Transverse colon (tissue), 4 donors: ENCODE data around the gene DHX34. TPM values are rescaled to one million over a fixed set of nuclear protein-coding genes. Genes with fewer than 3 reads are reported as not detected.
"Not testable (repeated sequence)": the region's sequence is repeated elsewhere in the genome, so short reads cannot be mapped to it uniquely, and the experiment has no call there.

Experiments
- DNase-seq: peaks from one replicate; pipeline ENCODE4 v3.0.0-alpha.2; 2019
- H3K27ac ChIP-seq, 4 donors: fragments of 200-600 bp; sonication (generic); 2 replicates each; pipeline ENCODE4 v1.5.1; 2016 to 2018; ENCODE audit warnings: inconsistent platforms in 4 of 4
- H3K27me3 ChIP-seq: fragments of 200-600 bp; sonication (generic); 2 replicates; pipeline ENCODE4 v1.5.1; 2017; ENCODE audit warnings: inconsistent platforms
- H3K36me3 ChIP-seq, 4 donors: fragments of 200-600 bp; sonication (generic); 2 replicates each; pipeline ENCODE4 v1.5.1; 2017 to 2019; ENCODE audit warnings: inconsistent platforms in 4 of 4
- H3K4me1 ChIP-seq, 4 donors: fragments of 200-600 bp; sonication (generic); 2 replicates each; pipeline ENCODE4 v1.5.1; 2017 to 2020; ENCODE audit warnings: inconsistent platforms in 4 of 4
- H3K4me3 ChIP-seq, 4 donors: fragments of 200-600 bp; sonication (generic); 1 replicate in 1 of 4; 2 replicates in 3 of 4; pipeline versions ENCODE4 v1.5.1 to v1.6.1; 2017 to 2019; ENCODE audit warnings: inconsistent platforms in 4 of 4
- H3K9me3 ChIP-seq, 2 donors: fragments of 200-600 bp; sonication (generic); 2 replicates each; pipeline ENCODE4 v1.5.1; 2017 to 2019; ENCODE audit warnings: inconsistent platforms in 2 of 2
- EP300 ChIP-seq: sonication (generic); formaldehyde crosslinking; IDR thresholded peaks from one replicate; pipeline ENCODE4 v1.6.1; 2017; ENCODE audit warnings: antibody characterized with exemption, low read depth
- POLR2A ChIP-seq: fragments of 450-650 bp; IDR thresholded peaks from one replicate; pipeline ENCODE4 v1.6.1; 2016; ENCODE audit warnings: antibody characterized with exemption, mild to moderate bottlenecking, moderate library complexity
- POLR2AphosphoS5 ChIP-seq, 3 donors: sonication (generic); formaldehyde crosslinking; IDR thresholded peaks; one replicate each; pipeline ENCODE4 v1.6.1; 2016; ENCODE audit warnings: antibody characterized with exemption in 3 of 3
- WGBS, 2 donors: methylation state at CpG; one replicate each; pipeline ENCODE4 v1.1.5; 2018; ENCODE audit warnings: low coverage in 1 of 2; 5-methylcytosine and 5-hydroxymethylcytosine counted together
- in situ Hi-C, 4 donors: fragments of 200-750 bp; cut with MboI; loops; one replicate each; pipeline versions ENCODE4 v1.15.0 to v1.15.1; 2017; ENCODE audit warnings: low sequenced_read_pairs in 3 of 4, low pct_ligation_motif_present in 1 of 4, low pct_unique_long_range_greater_than_20kb in 1 of 4
- intact Hi-C: fragments of 100-400 bp; cut with DNase I; formaldehyde crosslinking; loops from one replicate; pipeline ENCODE4 v1.15.1; 2023; ENCODE audit warnings: low total_unique reads
- total RNA-seq, 4 donors: library from RNA; depleted of rRNA; stranded (reverse); fragments of >200 nt; gene quantifications; one replicate each; pipeline ENCODE4 v1.1.0, GENCODE V29; 2016
- TF ChIP-seq, protein P1 (sequence below), 5 experiments: fragments of 200-600 bp in 3 of 5; fragments of 450-650 bp in 2 of 5; sonication (generic) in 3 of 5; IDR thresholded peaks; 1 replicate in 2 of 5; 2 replicates in 3 of 5; pipeline ENCODE4 v1.5.1; 2016 to 2017; ENCODE audit warnings: antibody characterized with exemption in 5 of 5, inconsistent platforms in 3 of 5, mild to moderate bottlenecking in 2 of 5, moderate library complexity in 1 of 5

Gene DHX34
- total RNA-seq, 4 donors from 2014 or later: 12.4 to 30.3 (median 21.3) TPM

DNA sequence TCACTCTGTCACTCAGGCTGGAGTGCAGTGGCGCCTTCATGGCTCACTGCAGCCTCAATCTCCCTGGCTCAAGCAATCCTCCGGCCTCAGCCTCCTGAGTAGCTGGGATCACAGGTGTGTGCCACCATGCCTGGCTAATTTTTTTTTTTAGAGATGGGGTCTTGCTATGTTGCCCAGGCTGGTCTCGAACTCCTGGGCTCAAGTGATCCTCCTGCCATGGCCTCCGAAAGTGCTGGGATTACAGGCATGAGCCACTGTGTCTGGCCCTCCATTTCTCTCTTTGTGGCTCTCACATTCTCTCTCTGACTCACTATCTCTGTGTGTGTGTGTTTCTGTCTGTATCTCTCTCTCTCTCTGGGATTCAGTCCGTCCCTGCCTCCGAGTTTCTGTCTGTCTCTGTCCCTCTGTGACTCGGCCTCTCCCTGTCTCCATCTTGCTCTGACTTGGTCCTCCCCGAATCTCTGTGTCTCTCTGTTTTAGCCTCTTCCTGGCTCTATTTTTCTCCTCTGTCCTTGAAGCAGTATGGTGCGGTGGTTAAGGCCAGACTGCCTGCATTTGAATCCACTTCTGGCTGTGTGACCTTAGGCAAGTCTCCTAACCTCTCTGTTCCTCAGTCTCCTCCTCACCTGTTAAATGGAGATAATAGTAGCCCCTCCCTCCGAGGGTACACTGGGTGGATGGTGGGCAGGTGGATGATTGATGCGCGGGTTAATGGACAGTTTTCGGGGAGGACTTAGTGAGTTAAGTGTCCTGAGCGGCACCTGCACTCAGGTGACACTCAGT lies 59.2 kb downstream of the DHX34 start:
- 82 to 83% methylated on average over 5 to 14 of the region's 14 CpGs for WGBS, 2 donors
- DNase-seq: no peak
- Histone ChIP-seq H3K27me3 (peaks cover 30% of the 10 kb centered on the region), H3K4me1 (no peaks in the 10 kb centered on the region), H3K27ac (no peak overlapping the region), H3K9me3 (no peaks in the 10 kb centered on the region), H3K36me3 (no peaks in the 10 kb centered on the region), H3K4me3 (no peak overlapping the region)
- in situ Hi-C loops (loop anchor here in 1 of 4 donors (25.0 kb wide), 1 partner anchor 121 kb away; no protein-coding TSS in a partner anchor), intact Hi-C loops (no loop called here)
- TF ChIP-seq, protein P1, sequence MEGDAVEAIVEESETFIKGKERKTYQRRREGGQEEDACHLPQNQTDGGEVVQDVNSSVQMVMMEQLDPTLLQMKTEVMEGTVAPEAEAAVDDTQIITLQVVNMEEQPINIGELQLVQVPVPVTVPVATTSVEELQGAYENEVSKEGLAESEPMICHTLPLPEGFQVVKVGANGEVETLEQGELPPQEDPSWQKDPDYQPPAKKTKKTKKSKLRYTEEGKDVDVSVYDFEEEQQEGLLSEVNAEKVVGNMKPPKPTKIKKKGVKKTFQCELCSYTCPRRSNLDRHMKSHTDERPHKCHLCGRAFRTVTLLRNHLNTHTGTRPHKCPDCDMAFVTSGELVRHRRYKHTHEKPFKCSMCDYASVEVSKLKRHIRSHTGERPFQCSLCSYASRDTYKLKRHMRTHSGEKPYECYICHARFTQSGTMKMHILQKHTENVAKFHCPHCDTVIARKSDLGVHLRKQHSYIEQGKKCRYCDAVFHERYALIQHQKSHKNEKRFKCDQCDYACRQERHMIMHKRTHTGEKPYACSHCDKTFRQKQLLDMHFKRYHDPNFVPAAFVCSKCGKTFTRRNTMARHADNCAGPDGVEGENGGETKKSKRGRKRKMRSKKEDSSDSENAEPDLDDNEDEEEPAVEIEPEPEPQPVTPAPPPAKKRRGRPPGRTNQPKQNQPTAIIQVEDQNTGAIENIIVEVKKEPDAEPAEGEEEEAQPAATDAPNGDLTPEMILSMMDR (IDR thresholded peaks at IDR 0.05): no peak
- TF ChIP-seq EP300: no peak
- no peak for TF ChIP-seq POLR2AphosphoS5 (IDR thresholded peaks at IDR 0.05)
- no peak for TF ChIP-seq POLR2A

DNA sequence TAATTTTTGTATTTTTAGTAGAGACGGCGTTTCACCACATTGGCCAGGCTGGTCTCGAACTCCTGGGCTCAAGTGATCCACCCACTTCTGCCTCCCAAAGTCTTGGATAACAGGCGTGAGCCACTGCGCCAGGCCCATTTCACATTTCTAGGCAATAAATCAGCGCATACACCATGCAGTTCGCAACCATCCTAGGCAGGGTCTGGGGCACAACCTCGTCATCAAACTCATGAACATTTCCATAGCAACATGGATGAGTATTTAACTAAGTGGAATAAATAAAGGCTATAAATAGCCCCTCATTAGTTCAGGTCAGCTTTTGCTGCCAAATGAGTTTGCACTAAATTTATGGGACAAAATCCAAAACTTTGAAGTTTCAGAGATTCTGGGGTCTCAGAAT lies 62.0 kb downstream of the DHX34 start:
- Histone ChIP-seq H3K4me1 (no peaks in the 10 kb centered on the region), H3K27me3 (peaks cover 34% of the 10 kb centered on the region), H3K4me3 (no peak overlapping the region), H3K27ac (no peak overlapping the region), H3K36me3 (no peaks in the 10 kb centered on the region), H3K9me3 (no peaks in the 10 kb centered on the region)
- in situ Hi-C loops: loop anchor here in 1 of 4 donors (25.0 kb wide), 1 partner anchor 124 kb away; no protein-coding TSS in a partner anchor
- 72% methylated on average over 8 of the region's 8 CpGs; no CpG with 5 or more reads in 1 of the 2 donors for WGBS, 2 donors
- TF ChIP-seq POLR2A (no peak), EP300 (no peak), POLR2AphosphoS5 (IDR thresholded peaks at IDR 0.05) (no peak)
- TF ChIP-seq, protein P1 (IDR thresholded peaks at IDR 0.05): no peak
- intact Hi-C loops: no loop called here
- DNase-seq: no peak

DNA sequence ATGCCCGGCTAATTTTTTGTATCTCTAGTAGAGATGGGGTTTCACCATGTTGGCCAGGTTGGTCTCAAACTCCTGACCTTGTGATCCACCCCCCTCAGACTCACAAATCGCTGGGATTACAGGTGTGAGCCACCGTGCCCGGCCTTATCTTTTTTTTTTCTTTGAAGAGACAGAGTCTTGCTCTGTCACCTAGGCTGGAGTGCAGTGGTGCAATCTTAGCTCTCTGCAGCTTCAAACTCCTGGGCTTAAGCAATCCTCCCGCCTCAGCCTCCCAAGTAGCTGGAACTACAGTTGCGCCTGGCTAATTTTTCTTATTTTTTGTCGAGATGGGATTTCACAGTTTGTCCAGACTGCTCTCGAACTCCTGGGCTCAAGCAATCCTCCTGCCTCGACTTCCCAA lies 62.6 kb downstream of the DHX34 start:
- H3K36me3 ChIP-seq, H3K4me1 ChIP-seq, H3K27ac ChIP-seq, H3K4me3 ChIP-seq, intact Hi-C loops, H3K9me3 ChIP-seq, DNase-seq: not testable (repeated sequence)
- H3K27me3 ChIP-seq: peaks cover 34% of the 10 kb centered on the region
- in situ Hi-C loops: loop anchor here in 1 of 4 donors (25.0 kb wide), 1 partner anchor 124 kb away; no protein-coding TSS in a partner anchor
- 76 to 78% methylated on average over 5 to 9 of the region's 9 CpGs for WGBS, 2 donors

DNA sequence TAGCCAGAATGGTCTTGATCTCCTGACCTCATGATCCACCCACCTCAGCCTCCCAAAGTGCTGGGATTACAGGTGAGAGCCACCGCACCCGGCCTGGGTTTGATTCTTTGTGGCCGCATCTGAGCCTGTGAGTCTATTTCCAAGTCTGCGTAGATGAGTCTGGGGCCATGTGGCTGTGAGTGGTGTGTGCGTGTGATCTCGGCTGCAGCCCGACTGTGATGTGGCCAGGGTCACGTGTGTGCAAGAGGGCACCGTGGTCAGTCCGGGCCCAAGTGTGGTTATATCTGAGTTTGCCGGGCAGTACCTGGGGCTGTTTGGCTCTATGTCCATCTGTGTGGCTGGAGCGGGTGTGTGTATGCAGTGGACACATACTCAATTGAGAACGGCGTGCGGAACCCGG lies 64.8 kb downstream of the DHX34 start:
- Histone ChIP-seq H3K27me3 (peaks cover 42% of the 10 kb centered on the region), H3K4me3 (no peak overlapping the region), H3K36me3 (no peaks in the 10 kb centered on the region), H3K9me3 (no peaks in the 10 kb centered on the region), H3K4me1 (peaks cover 0 to 4% (median 1%) of the 10 kb centered on the region in 4 donors), H3K27ac (no peak overlapping the region)
- TF ChIP-seq, protein P1 (IDR thresholded peaks at IDR 0.05): no peak
- TF ChIP-seq POLR2AphosphoS5 (IDR thresholded peaks at IDR 0.05) (no peak), EP300 (no peak), POLR2A (no peak)
- no peak for DNase-seq
- intact Hi-C loops: no loop called here
- in situ Hi-C loops: loop anchor here in 1 of 4 donors (25.0 kb wide), 1 partner anchor 127 kb away; no protein-coding TSS in a partner anchor
- WGBS, 2 donors: 93 to 100% methylated on average over 1 to 15 of the region's 16 CpGs
